Small intestine (tissue), 7 donors: ENCODE measurements around the gene SATB2. TPM values are rescaled to one million over a fixed set of nuclear protein-coding genes. Genes with fewer than 3 reads are reported as not detected.
A peak's percentile ranks its signal among the peaks of the same experiment; 100 is the strongest.

Experiments
- DNase-seq, 2 donors: peaks; one replicate each; pipeline versions ENCODE4 v3.0.0 to v3.0.0-alpha.2; 2013
- FAIRE-seq: peaks from 2 replicates; lab custom pipeline; 2012; peaks lifted over from hg19 to GRCh38; lab: Jason Lieb, UNC
- H3K27ac ChIP-seq, 3 donors: one replicate each; pipeline ENCODE4 v1.5.1; 2013; ENCODE audit warnings: low read length in 2 of 3, mild to moderate bottlenecking in 2 of 3, control low read depth in 1 of 3, inconsistent platforms in 1 of 3, low read depth in 1 of 3, moderate library complexity in 1 of 3
- H3K27me3 ChIP-seq, 3 donors: one replicate each; pipeline ENCODE4 v1.6.1; 2013; ENCODE audit warnings: low read length in 3 of 3, inconsistent platforms in 1 of 3; ENCODE audit not compliant: control insufficient read depth in 3 of 3, insufficient read depth in 3 of 3
- H3K36me3 ChIP-seq, 3 donors: one replicate each; pipeline ENCODE4 v1.6.1; 2013; ENCODE audit warnings: low read length in 3 of 3, inconsistent platforms in 1 of 3, low read depth in 1 of 3, mild to moderate bottlenecking in 1 of 3, moderate library complexity in 1 of 3; ENCODE audit not compliant: control insufficient read depth in 3 of 3, insufficient read depth in 2 of 3
- H3K4me1 ChIP-seq, 3 donors: one replicate each; pipeline ENCODE4 v1.6.1; 2013; ENCODE audit warnings: low read length in 2 of 3, inconsistent platforms in 1 of 3, low read depth in 1 of 3, mild to moderate bottlenecking in 1 of 3, moderate library complexity in 1 of 3; ENCODE audit not compliant: control insufficient read depth in 3 of 3, insufficient read depth in 2 of 3
- H3K4me3 ChIP-seq, 3 donors: one replicate each; pipeline ENCODE4 v1.5.1; 2013; ENCODE audit warnings: low read length in 3 of 3, control low read depth in 1 of 3, inconsistent platforms in 1 of 3, low read depth in 1 of 3, mild to moderate bottlenecking in 1 of 3, moderate library complexity in 1 of 3
- H3K9me3 ChIP-seq, 2 donors: one replicate each; pipeline ENCODE4 v1.6.1; 2013; ENCODE audit warnings: low read depth in 1 of 2, low read length in 1 of 2; ENCODE audit not compliant: control insufficient read depth in 2 of 2, insufficient read depth in 1 of 2
- WGBS, 3 donors: extraction: QIAGEN DNeasy Blood & Tissue Kit; methylation state at CpG; one replicate each; pipeline ENCODE4 v1.1.7; 2013; 5-methylcytosine and 5-hydroxymethylcytosine counted together
- polyA plus RNA-seq, 4 donors: library from polyadenylated mRNA; stranded (reverse) in 3 of 4; unstranded in 1 of 4; fragments of 200-250 nt in 3 of 4; fragments of 120-200 nt in 1 of 4; gene quantifications; one replicate each; pipeline versions ENCODE4 v1.2.1 to v1.2.3, GENCODE V29; 2013
- donor health status: healthy with polysubstance abuse.
- donor health status: control.
- donor health status: control.
- donor health status: Bipolar disorder and iron deficiency.
- donor health status: healthy.

The SATB2 gene
- polyA plus RNA-seq, 4 donors = 1.5 to 33.9 (median 2.0) TPM

GRCh38 chr2:199257261-199258224 lies 200.2 kb downstream of the SATB2 start:
- peaks cover 2 to 8% of the 10 kb centered on the region in 2 donors for H3K9me3 ChIP-seq
- no peaks in the 10 kb centered on the region for H3K27me3 ChIP-seq
- no peak for DNase-seq
- H3K4me1 ChIP-seq = no peaks in the 10 kb centered on the region
- H3K36me3 ChIP-seq = no peaks in the 10 kb centered on the region
- H3K27ac ChIP-seq = no peak overlapping the region
- 78 to 86% (median 80%) methylated on average over 7 of the region's 7 CpGs for WGBS, 3 donors
- no peak overlapping the region for H3K4me3 ChIP-seq
- no peak for FAIRE-seq

GRCh38 chr2:199230091-199230490 lies 227.6 kb downstream of the SATB2 start:
- WGBS, 3 donors = 79 to 85% (median 80%) methylated on average over 3 of the region's 3 CpGs
- no peak for DNase-seq

GRCh38 chr2:199228887-199229819 lies 228.6 kb downstream of the SATB2 start:
- no peak overlapping the region for H3K27ac ChIP-seq
- no peaks in the 10 kb centered on the region for H3K27me3 ChIP-seq
- FAIRE-seq (no peak), DNase-seq (no peak)
- peaks cover 0 to 36% of the 10 kb centered on the region in 2 donors for H3K9me3 ChIP-seq
- H3K36me3 ChIP-seq = no peaks in the 10 kb centered on the region
- no peak overlapping the region for H3K4me3 ChIP-seq
- H3K4me1 ChIP-seq = no peaks in the 10 kb centered on the region
- 84 to 90% (median 85%) methylated on average over 19 of the region's 19 CpGs for WGBS, 3 donors

More at GRCh38 chr2:199230091-199230490, 227.6 kb downstream of the SATB2 start:
- H3K4me3 ChIP-seq = no peak overlapping the region
- no peaks in the 10 kb centered on the region for H3K4me1 ChIP-seq
- no peaks in the 10 kb centered on the region for H3K27me3 ChIP-seq
- peaks cover 0 to 35% of the 10 kb centered on the region in 2 donors for H3K9me3 ChIP-seq
- H3K36me3 ChIP-seq = no peaks in the 10 kb centered on the region
- no peak overlapping the region for H3K27ac ChIP-seq
- no peak for FAIRE-seq

GRCh38 chr2:199223791-199224190 lies 233.9 kb downstream of the SATB2 start:
- Histone ChIP-seq H3K27ac (no peak overlapping the region), H3K36me3 (no peaks in the 10 kb centered on the region), H3K9me3 (peaks cover 0 to 26% of the 10 kb centered on the region in 2 donors), H3K4me1 (no peaks in the 10 kb centered on the region), H3K4me3 (no peak overlapping the region), H3K27me3 (no peaks in the 10 kb centered on the region)
- peak; percentile 3 to 12 for DNase-seq
- FAIRE-seq = no peak
- 43 to 79% (median 49%) methylated on average over 6 of the region's 6 CpGs for WGBS, 3 donors

- Histone ChIP-seq H3K27ac (no peak overlapping the region), H3K9me3 (peaks cover 0 to 13% of the 10 kb centered on the region in 2 donors), H3K36me3 (no peaks in the 10 kb centered on the region), H3K4me3 (no peak overlapping the region), H3K27me3 (no peaks in the 10 kb centered on the region), H3K4me1 (no peaks in the 10 kb centered on the region)
- no peak for FAIRE-seq
- 62 to 79% (median 79%) methylated on average over 3 of the region's 3 CpGs for WGBS, 3 donors
- no peak for DNase-seq
These were observed 236.8 kb downstream of the SATB2 start for GRCh38 chr2:199220920-199221319.

GRCh38 chr2:199219551-199219950 lies 238.2 kb downstream of the SATB2 start:
- FAIRE-seq (no peak), DNase-seq (peak in 1 of 2 donors; percentile 33)
- Histone ChIP-seq H3K4me3 (no peak overlapping the region), H3K4me1 (no peaks in the 10 kb centered on the region), H3K27ac (no peak overlapping the region), H3K27me3 (no peaks in the 10 kb centered on the region), H3K9me3 (peaks cover 0 to 7% of the 10 kb centered on the region in 2 donors), H3K36me3 (no peaks in the 10 kb centered on the region)
- WGBS, 3 donors = 60 to 84% (median 64%) methylated on average over 2 of the region's 2 CpGs
